Measurements from ENCODE around the gene NTRK2. TPM values are rescaled to one million over a fixed set of nuclear protein-coding genes. Genes with fewer than 3 reads are reported as not detected.
A peak's percentile ranks its signal among the peaks of the same experiment; 100 is the strongest.

Gene NTRK2
- total RNA-seq, 5 donors from 2014 or later (not counting 1 experiment from before 2014, with no cell fraction given) = 0.05 to 0.39 (median 0.12) TPM; not detected in 1

GRCh38 chr9:84748112-84748511 lies 78.6 kb downstream of the NTRK2 start:
- CTCF ChIA-PET = no interaction called here
- no peak for ATAC-seq (replicated peaks in 1 of 4)

GRCh38 chr9:84750152-84750865 lies 80.8 kb downstream of the NTRK2 start:
- no peaks in the 10 kb centered on the region for H3K36me3 ChIP-seq (ENCODE audit: control insufficient read depth in 2 of 2, extremely low read depth in 1 of 2, insufficient read depth in 1 of 2, low read length in 1 of 2)
- no peaks in the 10 kb centered on the region for H3K9me3 ChIP-seq
- no peaks in the 10 kb centered on the region for H3K27me3 ChIP-seq (replicated peaks in 1 of 2; ENCODE audit: control insufficient read depth in 2 of 2, extremely low read depth in 1 of 2, insufficient read depth in 2 of 2, low read length in 1 of 2)
- DNase-seq (no peak), ATAC-seq (replicated peaks in 1 of 4) (no peak)
- H3K27ac Mint-ChIP-seq = no peak overlapping the region
- H3K36me3 Mint-ChIP-seq = no peaks in the 10 kb centered on the region
- ChIA-PET POLR2A (no interaction called here), CTCF (no interaction called here)
- H3K27ac ChIP-seq (ENCODE audit: low read length) = no peak overlapping the region
- no peak overlapping the region for H3K4me3 ChIP-seq (ENCODE audit: control insufficient read depth in 1 of 2, extremely low read depth in 1 of 2, low read length in 1 of 2)
- no peaks in the 10 kb centered on the region for H3K4me1 ChIP-seq (ENCODE audit: control insufficient read depth in 1 of 2, extremely low read depth in 1 of 2, insufficient read depth in 2 of 2, low read length in 2 of 2)
- no peaks in the 10 kb centered on the region for H3K9me3 Mint-ChIP-seq
- no peaks in the 10 kb centered on the region for H3K27me3 Mint-ChIP-seq
- H3K4me3 Mint-ChIP-seq = no peak overlapping the region
- WGBS (ENCODE audit: insufficient coverage) = 91% methylated on average over 1 of the region's 5 CpGs
- peaks cover 0 to 26% (median 4%) of the 10 kb centered on the region in 3 donors for H3K4me1 Mint-ChIP-seq

More at GRCh38 chr9:84748112-84748511, 78.6 kb downstream of the NTRK2 start:
- Histone ChIP-seq H3K27ac (ENCODE audit: low read length) (no peak overlapping the region), H3K27me3 (replicated peaks in 1 of 2; ENCODE audit: control insufficient read depth in 2 of 2, extremely low read depth in 1 of 2, insufficient read depth in 2 of 2, low read length in 1 of 2) (no peaks in the 10 kb centered on the region), H3K4me3 (ENCODE audit: control insufficient read depth in 1 of 2, extremely low read depth in 1 of 2, low read length in 1 of 2) (no peak overlapping the region), H3K36me3 (ENCODE audit: control insufficient read depth in 2 of 2, extremely low read depth in 1 of 2, insufficient read depth in 1 of 2, low read length in 1 of 2) (no peaks in the 10 kb centered on the region), H3K9me3 (no peaks in the 10 kb centered on the region), H3K4me1 (ENCODE audit: control insufficient read depth in 1 of 2, extremely low read depth in 1 of 2, insufficient read depth in 2 of 2, low read length in 2 of 2) (no peaks in the 10 kb centered on the region)
- Mint-ChIP-seq H3K4me1 (peaks cover 0 to 21% (median 4%) of the 10 kb centered on the region in 3 donors), H3K4me3 (no peak overlapping the region), H3K9me3 (no peaks in the 10 kb centered on the region), H3K36me3 (no peaks in the 10 kb centered on the region), H3K27me3 (no peaks in the 10 kb centered on the region), H3K27ac (no peak overlapping the region)
- POLR2A ChIA-PET = no interaction called here
- DNase-seq = no peak
- WGBS (ENCODE audit: insufficient coverage) = no CpG with 5 or more reads among the region's 2 CpGs

- Mint-ChIP-seq H3K4me3 (no peak overlapping the region), H3K9me3 (no peaks in the 10 kb centered on the region), H3K27ac (no peak overlapping the region), H3K36me3 (no peaks in the 10 kb centered on the region), H3K27me3 (no peaks in the 10 kb centered on the region), H3K4me1 (peaks cover 0 to 29% (median 4%) of the 10 kb centered on the region in 3 donors)
- no peaks in the 10 kb centered on the region for H3K36me3 ChIP-seq (ENCODE audit: control insufficient read depth in 2 of 2, extremely low read depth in 1 of 2, insufficient read depth in 1 of 2, low read length in 1 of 2)
- DNase-seq = peak in 1 of 35 experiments; percentile 16
- POLR2A ChIA-PET = no interaction called here
- H3K27me3 ChIP-seq (replicated peaks in 1 of 2; ENCODE audit: control insufficient read depth in 2 of 2, extremely low read depth in 1 of 2, insufficient read depth in 2 of 2, low read length in 1 of 2) = no peaks in the 10 kb centered on the region
- ATAC-seq (replicated peaks in 1 of 4) = peak in 2 of 4 experiments; percentile 35 to 36
- WGBS (ENCODE audit: insufficient coverage) = no CpG with 5 or more reads among the region's 3 CpGs
- no peaks in the 10 kb centered on the region for H3K9me3 ChIP-seq
- CTCF ChIA-PET = no interaction called here
- H3K4me1 ChIP-seq (ENCODE audit: control insufficient read depth in 1 of 2, extremely low read depth in 1 of 2, insufficient read depth in 2 of 2, low read length in 2 of 2) = no peaks in the 10 kb centered on the region
- no peak overlapping the region for H3K4me3 ChIP-seq (ENCODE audit: control insufficient read depth in 1 of 2, extremely low read depth in 1 of 2, low read length in 1 of 2)
- no peak overlapping the region for H3K27ac ChIP-seq (ENCODE audit: low read length)
Measured at GRCh38 chr9:84751921-84752320, 82.4 kb downstream of the NTRK2 start.

GRCh38 chr9:84754461-84754860 lies 84.9 kb downstream of the NTRK2 start:
- no peaks in the 10 kb centered on the region for H3K36me3 Mint-ChIP-seq
- ATAC-seq (replicated peaks in 1 of 4) (no peak), DNase-seq (no peak)
- no peaks in the 10 kb centered on the region for H3K9me3 Mint-ChIP-seq
- 67% methylated on average over 1 of the region's 3 CpGs for WGBS (ENCODE audit: insufficient coverage)
- H3K36me3 ChIP-seq (ENCODE audit: control insufficient read depth in 2 of 2, extremely low read depth in 1 of 2, insufficient read depth in 1 of 2, low read length in 1 of 2) = no peaks in the 10 kb centered on the region
- peaks cover 0 to 34% (median 8%) of the 10 kb centered on the region in 3 donors for H3K4me1 Mint-ChIP-seq
- H3K27ac ChIP-seq (ENCODE audit: low read length) = no peak overlapping the region
- no peak overlapping the region for H3K4me3 Mint-ChIP-seq
- H3K27me3 Mint-ChIP-seq = no peaks in the 10 kb centered on the region
- H3K9me3 ChIP-seq = no peaks in the 10 kb centered on the region
- ChIA-PET CTCF (no interaction called here), POLR2A (interaction anchor here in 1 of 2 donors (0.8 kb wide), 1 partner anchor 1896 kb away, joined by 12 read pairs; no protein-coding TSS in a partner anchor)
- H3K4me3 ChIP-seq (ENCODE audit: control insufficient read depth in 1 of 2, extremely low read depth in 1 of 2, low read length in 1 of 2) = no peak overlapping the region
- H3K4me1 ChIP-seq (ENCODE audit: control insufficient read depth in 1 of 2, extremely low read depth in 1 of 2, insufficient read depth in 2 of 2, low read length in 2 of 2) = no peaks in the 10 kb centered on the region
- H3K27me3 ChIP-seq (replicated peaks in 1 of 2; ENCODE audit: control insufficient read depth in 2 of 2, extremely low read depth in 1 of 2, insufficient read depth in 2 of 2, low read length in 1 of 2) = no peaks in the 10 kb centered on the region
- no peak overlapping the region for H3K27ac Mint-ChIP-seq

GRCh38 chr9:84754881-84755280 lies 85.4 kb downstream of the NTRK2 start:
- peaks cover 0 to 38% (median 8%) of the 10 kb centered on the region in 3 donors for H3K4me1 Mint-ChIP-seq
- DNase-seq (no peak), ATAC-seq (replicated peaks in 1 of 4) (no peak)
- Histone ChIP-seq H3K9me3 (no peaks in the 10 kb centered on the region), H3K4me1 (ENCODE audit: control insufficient read depth in 1 of 2, extremely low read depth in 1 of 2, insufficient read depth in 2 of 2, low read length in 2 of 2) (no peaks in the 10 kb centered on the region), H3K27me3 (replicated peaks in 1 of 2; ENCODE audit: control insufficient read depth in 2 of 2, extremely low read depth in 1 of 2, insufficient read depth in 2 of 2, low read length in 1 of 2) (no peaks in the 10 kb centered on the region), H3K4me3 (ENCODE audit: control insufficient read depth in 1 of 2, extremely low read depth in 1 of 2, low read length in 1 of 2) (no peak overlapping the region), H3K27ac (ENCODE audit: low read length) (no peak overlapping the region), H3K36me3 (ENCODE audit: control insufficient read depth in 2 of 2, extremely low read depth in 1 of 2, insufficient read depth in 1 of 2, low read length in 1 of 2) (no peaks in the 10 kb centered on the region)
- H3K4me3 Mint-ChIP-seq = no peak overlapping the region
- H3K27ac Mint-ChIP-seq = no peak overlapping the region
- H3K9me3 Mint-ChIP-seq = no peaks in the 10 kb centered on the region
- WGBS (ENCODE audit: insufficient coverage) = 73% methylated on average over 5 of the region's 5 CpGs
- no peaks in the 10 kb centered on the region for H3K36me3 Mint-ChIP-seq
- ChIA-PET CTCF (no interaction called here), POLR2A (interaction anchor here in 1 of 2 donors (0.8 kb wide), 1 partner anchor 1897 kb away, joined by 12 read pairs; no protein-coding TSS in a partner anchor)
- peaks cover 0 to 3% of the 10 kb centered on the region in 2 donors for H3K27me3 Mint-ChIP-seq

- Histone ChIP-seq H3K9me3 (no peaks in the 10 kb centered on the region), H3K27me3 (replicated peaks in 1 of 2; ENCODE audit: control insufficient read depth in 2 of 2, extremely low read depth in 1 of 2, insufficient read depth in 2 of 2, low read length in 1 of 2) (no peaks in the 10 kb centered on the region), H3K4me3 (ENCODE audit: control insufficient read depth in 1 of 2, extremely low read depth in 1 of 2, low read length in 1 of 2) (no peak overlapping the region), H3K4me1 (ENCODE audit: control insufficient read depth in 1 of 2, extremely low read depth in 1 of 2, insufficient read depth in 2 of 2, low read length in 2 of 2) (no peaks in the 10 kb centered on the region), H3K36me3 (ENCODE audit: control insufficient read depth in 2 of 2, extremely low read depth in 1 of 2, insufficient read depth in 1 of 2, low read length in 1 of 2) (no peaks in the 10 kb centered on the region), H3K27ac (ENCODE audit: low read length) (no peak overlapping the region)
- ChIA-PET POLR2A (interaction anchor here (0.6 to 0.8 kb wide), 2 partner anchors 97 to 1897 kb away, joined by 3 to 12 read pairs; no protein-coding TSS in a partner anchor), CTCF (no interaction called here)
- peaks cover 0 to 37% (median 8%) of the 10 kb centered on the region in 3 donors for H3K4me1 Mint-ChIP-seq
- no peak overlapping the region for H3K4me3 Mint-ChIP-seq
- H3K27me3 Mint-ChIP-seq = peaks cover 0 to 3% of the 10 kb centered on the region in 2 donors
- DNase-seq (no peak), ATAC-seq (replicated peaks in 1 of 4) (no peak)
- H3K36me3 Mint-ChIP-seq = no peaks in the 10 kb centered on the region
- H3K9me3 Mint-ChIP-seq = no peaks in the 10 kb centered on the region
- WGBS (ENCODE audit: insufficient coverage) = no CpG with 5 or more reads among the region's 5 CpGs
- H3K27ac Mint-ChIP-seq = no peak overlapping the region
Measured at GRCh38 chr9:84755380-84755779, 85.9 kb downstream of the NTRK2 start.
